ENCODE results near the gene ZNF141.

ZNF141 gene

GRCh38 chr4:309807-310206, 27.8 kb upstream of the ZNF141 start:
- no peak for TF ChIP-seq CTCF (conservative IDR thresholded peaks at IDR 0.05; ENCODE audit: low read depth, low read length)
- no peak overlapping the region for H3K4me3 ChIP-seq (ENCODE audit: low read length)
- DNase-seq (ENCODE audit: low read depth), result no peak

- H3K4me3 ChIP-seq (ENCODE audit: low read length), result no peak overlapping the region
- TF ChIP-seq CTCF (conservative IDR thresholded peaks at IDR 0.05; ENCODE audit: low read depth, low read length), result no peak
- DNase-seq (ENCODE audit: low read depth), result no peak
Measured at GRCh38 chr4:314296-314903, 23.2 kb upstream of the ZNF141 start.

GRCh38 chr4:328729-329128, 8.9 kb upstream of the ZNF141 start:
- no peak overlapping the region for H3K4me3 ChIP-seq (ENCODE audit: low read length)
- TF ChIP-seq CTCF (conservative IDR thresholded peaks at IDR 0.05; ENCODE audit: low read depth, low read length), result no peak
- DNase-seq (ENCODE audit: low read depth), result no peak

- TF ChIP-seq CTCF (conservative IDR thresholded peaks at IDR 0.05; ENCODE audit: low read depth, low read length), result no peak
- no peak overlapping the region for H3K4me3 ChIP-seq (ENCODE audit: low read length)
- no peak for DNase-seq (ENCODE audit: low read depth)
Measured at GRCh38 chr4:335515-335914, 2.1 kb upstream of the ZNF141 start.

- H3K4me3 ChIP-seq (ENCODE audit: low read length), result peak overlapping the region; percentile 90
- no peak for DNase-seq (ENCODE audit: low read depth)
- no peak for TF ChIP-seq CTCF (conservative IDR thresholded peaks at IDR 0.05; ENCODE audit: low read depth, low read length)
Measured at GRCh38 chr4:336099-336892, 1.3 kb upstream of the ZNF141 start.

- H3K4me3 ChIP-seq (ENCODE audit: low read length), result peak overlapping the region; percentile 90
Measured at GRCh38 chr4:336893-337142, 796 bp upstream of the ZNF141 start.

More at GRCh38 chr4:336893-337142, 796 bp upstream of the ZNF141 start:
- DNase-seq (ENCODE audit: low read depth), result no peak
- no peak for TF ChIP-seq CTCF (conservative IDR thresholded peaks at IDR 0.05; ENCODE audit: low read depth, low read length)
